IMR-90 (cell line): ENCODE data around the gene OR14K1. TPM values are rescaled to one million over a fixed set of nuclear protein-coding genes. Genes with fewer than 3 reads are reported as not detected.

Source experiments
- ATAC-seq: fragments of 200-7000 bp; cut with Tn5 transposase; 2 replicates; pipeline ENCODE4 v1.9.1; 2020; ENCODE audit warnings: low read depth, mild to moderate bottlenecking, moderate library complexity
- BruUV-seq: library from RNA; stranded (reverse); fragments of 400-500 nt; replicated peaks from 2 replicates; lab custom pipeline; 2021; lab: Mats Ljungman, UMichigan
- CTCF ChIA-PET: fragments of 300-600 bp; formaldehyde crosslinking; extraction: SDS; loops from one replicate; lab custom pipeline; 2021; ENCODE audit warnings: antibody characterized with exemption; lab: Yijun Ruan, JAX
- POLR2A ChIA-PET: fragments of 300-600 bp; sonication (Branson Sonifier 250); formaldehyde crosslinking; loops from one replicate; lab custom pipeline; 2022; ENCODE audit warnings: antibody characterized with exemption; ENCODE audit not compliant: unreplicated experiment; lab: Charles Lee
- DNase-seq: peaks from one replicate; pipeline ENCODE4 v3.0.0; 2013
- H2AFZ ChIP-seq: replicated peaks from 2 replicates; pipeline ENCODE3; 2013; ENCODE audit warnings: low read length, mild to moderate bottlenecking; ENCODE audit not compliant: poor library complexity
- H2AK5ac ChIP-seq: 2 replicates; pipeline ENCODE4 v1.6.1; 2013; ENCODE audit warnings: low read depth, low read length, inconsistent platforms
- H2AK9ac ChIP-seq: replicated peaks from 2 replicates; pipeline ENCODE3; 2013; ENCODE audit warnings: mild to moderate bottlenecking, low read depth, low read length, moderate library complexity; ENCODE audit not compliant: poor library complexity
- H2BK120ac ChIP-seq: 2 replicates; pipeline ENCODE4 v1.6.1; 2013; ENCODE audit warnings: low read depth, low read length, inconsistent platforms
- H2BK15ac ChIP-seq: 3 replicates; pipeline ENCODE4 v1.6.1; 2013; ENCODE audit warnings: low read depth, low read length, inconsistent platforms
- H2BK20ac ChIP-seq: 2 replicates; pipeline ENCODE4 v1.6.1; 2013; ENCODE audit warnings: low read depth, mild to moderate bottlenecking, inconsistent platforms, low read length, moderate library complexity
- H2BK5ac ChIP-seq: 2 replicates; pipeline ENCODE4 v1.6.1; 2013; ENCODE audit warnings: mild to moderate bottlenecking, low read depth, low read length, inconsistent platforms; ENCODE audit not compliant: poor library complexity, severe bottlenecking
- H3K14ac ChIP-seq: replicated peaks from 2 replicates; pipeline ENCODE4 v1.6.1; 2013; ENCODE audit warnings: low read depth, low read length, inconsistent platforms
- H3K18ac ChIP-seq: 2 replicates; pipeline ENCODE4 v1.6.1; 2013; ENCODE audit warnings: low read depth, low read length, control low read depth
- H3K23ac ChIP-seq: 2 replicates; pipeline ENCODE4 v1.6.1; 2013; ENCODE audit warnings: low read depth, low read length, inconsistent platforms
- H3K27ac ChIP-seq: 2 replicates; pipeline ENCODE4 v1.5.1; 2013; ENCODE audit warnings: mild to moderate bottlenecking, control low read depth, low read length; ENCODE audit not compliant: insufficient read depth
- H3K27me3 ChIP-seq: 2 replicates; pipeline ENCODE4 v1.6.1; 2013; ENCODE audit warnings: low read length; ENCODE audit not compliant: control insufficient read depth, insufficient read depth
- H3K36me3 ChIP-seq: 2 replicates; pipeline ENCODE4 v1.6.1; 2013; ENCODE audit warnings: low read length, mixed read lengths; ENCODE audit not compliant: control insufficient read depth, insufficient read depth
- H3K4ac ChIP-seq: 2 replicates; pipeline ENCODE4 v1.6.1; 2013; ENCODE audit warnings: low read depth, low read length, inconsistent platforms
- H3K4me1 ChIP-seq: 2 replicates; pipeline ENCODE4 v1.6.1; 2013; ENCODE audit warnings: low read length, mixed read lengths; ENCODE audit not compliant: control insufficient read depth, insufficient read depth
- H3K4me2 ChIP-seq: 2 replicates; pipeline ENCODE4 v1.6.1; 2013; ENCODE audit warnings: low read depth, mild to moderate bottlenecking, control low read depth, low read length, moderate library complexity
- H3K4me3 ChIP-seq: 2 replicates; pipeline ENCODE4 v1.5.1; 2013; ENCODE audit warnings: low read depth, mild to moderate bottlenecking, control low read depth, low read length, moderate library complexity; ENCODE audit not compliant: insufficient read depth
- H3K56ac ChIP-seq: 2 replicates; pipeline ENCODE4 v1.6.1; 2013; ENCODE audit warnings: low read length, inconsistent platforms; ENCODE audit not compliant: insufficient read depth; ENCODE audit errors: extremely low read depth
- H3K79me1 ChIP-seq, 2 experiments: 2 replicates each; pipeline ENCODE4 v1.6.1; 2013; ENCODE audit warnings: low read length in 2 of 2, inconsistent platforms in 1 of 2, low read depth in 1 of 2
- H3K9ac ChIP-seq: 2 replicates; pipeline ENCODE4 v1.6.1; 2013; ENCODE audit warnings: low read depth, low read length, control low read depth
- H3K9me1 ChIP-seq: 2 replicates; pipeline ENCODE4 v1.6.1; 2013; ENCODE audit warnings: low read length, inconsistent platforms; ENCODE audit not compliant: insufficient read depth
- H3K9me3 ChIP-seq: 2 replicates; pipeline ENCODE4 v1.6.1; 2013; ENCODE audit warnings: low read length; ENCODE audit not compliant: control insufficient read depth, insufficient read depth
- H4K20me1 ChIP-seq: 2 replicates; pipeline ENCODE4 v1.6.1; 2013; ENCODE audit warnings: low read length, inconsistent platforms; ENCODE audit not compliant: insufficient read depth
- H4K5ac ChIP-seq: 2 replicates; pipeline ENCODE4 v1.6.1; 2013; ENCODE audit warnings: mild to moderate bottlenecking, low read depth, low read length, control low read depth
- H4K8ac ChIP-seq, 2 experiments: 2 replicates each; pipeline ENCODE4 v1.6.1; 2013; ENCODE audit warnings: low read depth in 2 of 2, low read length in 2 of 2, control low read depth in 1 of 2, inconsistent platforms in 1 of 2
- H4K91ac ChIP-seq: 2 replicates; pipeline ENCODE4 v1.6.1; 2013; ENCODE audit warnings: low read depth, low read length, inconsistent platforms; ENCODE audit not compliant: insufficient read depth
- CTCF ChIP-seq: conservative IDR thresholded peaks from 2 replicates; pipeline ENCODE4 v1.5.1; 2012; ENCODE audit warnings: mild to moderate bottlenecking, low read depth, low read length, improper control_type of control experiment
- ELK1 ChIP-seq: fragments of 150-350 bp; IDR thresholded peaks from 2 replicates; pipeline ENCODE4 v1.6.1; 2016; ENCODE audit warnings: low read depth, mild to moderate bottlenecking, low read length, moderate library complexity, borderline replicate concordance
- FOS ChIP-seq: fragments of 150-350 bp; IDR thresholded peaks from 2 replicates; pipeline ENCODE4 v1.6.1; 2016; ENCODE audit warnings: low read depth, low read length
- MXI1 ChIP-seq: IDR thresholded peaks from 2 replicates; pipeline ENCODE4 v1.6.1; 2012; ENCODE audit warnings: low read depth, mild to moderate bottlenecking, low read length, moderate library complexity, borderline replicate concordance
- POLR2A ChIP-seq: IDR thresholded peaks from 2 replicates; pipeline ENCODE4 v1.6.1; 2012; ENCODE audit warnings: mild to moderate bottlenecking, low read depth, low read length
- RCOR1 ChIP-seq: IDR thresholded peaks from 2 replicates; pipeline ENCODE4 v1.6.1; 2012; ENCODE audit warnings: mild to moderate bottlenecking, low read length, improper control_type of control experiment; ENCODE audit not compliant: insufficient replicate concordance
- RFX5 ChIP-seq: IDR thresholded peaks from 2 replicates; pipeline ENCODE4 v1.8.0; 2012; ENCODE audit warnings: low read depth, mild to moderate bottlenecking, low read length, moderate library complexity
- USF2 ChIP-seq: fragments of 150-350 bp; IDR thresholded peaks from 2 replicates; pipeline ENCODE4 v1.6.1; 2017; ENCODE audit warnings: mild to moderate bottlenecking, antibody characterized with exemption, low read length, low read depth
- WGBS, 2 experiments: methylation state at CpG; one replicate each; pipeline versions ENCODE4 v1.1.5 to v1.1.7; 2013; ENCODE audit warnings: missing lambda C conversion rate in 2 of 2; ENCODE audit not compliant: insufficient read length in 1 of 2; ENCODE audit errors: extremely low coverage in 2 of 2; 5-methylcytosine and 5-hydroxymethylcytosine counted together
- dilution Hi-C: fragments of 300-500 bp; cut with HindIII; formaldehyde crosslinking; loops from one replicate; pipeline ENCODE4 v1.14.3; 2018; ENCODE audit warnings: low sequenced_read_pairs; ENCODE audit not compliant: unreplicated experiment
- in situ Hi-C: fragments of 300-500 bp; cut with MboI; formaldehyde crosslinking; loops from 3 replicates; pipeline ENCODE4 v1.14.3; 2019; ENCODE audit warnings: low sequenced_read_pairs, inconsistent platforms, mixed read lengths
- intact Hi-C: fragments of 100-400 bp; cut with micrococcal nuclease; formaldehyde crosslinking; loops from 2 replicates; pipeline ENCODE4 v1.10.0; 2022
- polyA plus RNA-seq, 3 experiments: library from polyadenylated mRNA; depleted of rRNA; stranded (reverse); fragments of >200 nt; gene quantifications; 2 replicates each; pipeline ENCODE4 v1.2.3, GENCODE V29; 2012; ENCODE audit warnings: low replicate concordance in 1 of 3
- total RNA-seq: library from RNA; depleted of rRNA; stranded (reverse); fragments of >200 nt; gene quantifications from 2 replicates; pipeline ENCODE4 v1.2.3, GENCODE V29; 2012

The OR14K1 gene
- total and polyA plus RNA-seq, 2 of the 4 experiments (the other 2 are of a cell fraction), result not detected

GRCh38 chr1:247749870-247750269 lies 11.5 kb downstream of the OR14K1 start:
- no TSS peak for BruUV-seq
- Histone ChIP-seq H3K27ac (no peak overlapping the region), H4K91ac (no peak overlapping the region), H2AK9ac (no peak overlapping the region), H3K14ac (no peak overlapping the region), H2BK5ac (no peak overlapping the region), H3K36me3 (no peaks in the 10 kb centered on the region), H3K9me3 (peaks cover 14% of the 10 kb centered on the region), H4K5ac (no peak overlapping the region), H3K4me3 (no peak overlapping the region), H2BK15ac (no peak overlapping the region), H4K8ac (no peak overlapping the region), H3K4me2 (no peak overlapping the region), H4K20me1 (no peaks in the 10 kb centered on the region), H2BK20ac (no peak overlapping the region), H3K18ac (no peak overlapping the region), H2AFZ (no peak overlapping the region), H3K79me1 (no peaks in the 10 kb centered on the region), H3K9me1 (no peaks in the 10 kb centered on the region), H2AK5ac (no peak overlapping the region), H3K56ac (no peak overlapping the region), H3K9ac (no peak overlapping the region), H3K23ac (no peak overlapping the region), H3K27me3 (no peaks in the 10 kb centered on the region), H3K4ac (no peak overlapping the region), H2BK120ac (no peak overlapping the region), H3K4me1 (no peaks in the 10 kb centered on the region)
- CTCF ChIA-PET, result no interaction called here
- intact Hi-C loops, result no loop called here
- ATAC-seq (no peak), DNase-seq (no peak)
- POLR2A ChIA-PET, result no interaction called here
- 80% methylated on average over 1 of the region's 1 CpG; no CpG with 5 or more reads in 1 of the 2 experiments for WGBS, 2 experiments
- dilution Hi-C loops, result no loop called here
- in situ Hi-C loops, result no loop called here
- TF ChIP-seq POLR2A, result no peak
- no peak for TF ChIP-seq ELK1
- TF ChIP-seq MXI1, result no peak
- TF ChIP-seq RFX5, result no peak
- TF ChIP-seq CTCF, result no peak
- no peak for TF ChIP-seq FOS
- TF ChIP-seq RCOR1, result no peak
- TF ChIP-seq USF2, result no peak
